ENCODE results near the gene CMIP. TPM values are rescaled to one million over a fixed set of nuclear protein-coding genes. Genes with fewer than 3 reads are reported as not detected.

The CMIP gene
- total RNA-seq, 1 experiment from 2014 or later = 48.2 TPM

DNA sequence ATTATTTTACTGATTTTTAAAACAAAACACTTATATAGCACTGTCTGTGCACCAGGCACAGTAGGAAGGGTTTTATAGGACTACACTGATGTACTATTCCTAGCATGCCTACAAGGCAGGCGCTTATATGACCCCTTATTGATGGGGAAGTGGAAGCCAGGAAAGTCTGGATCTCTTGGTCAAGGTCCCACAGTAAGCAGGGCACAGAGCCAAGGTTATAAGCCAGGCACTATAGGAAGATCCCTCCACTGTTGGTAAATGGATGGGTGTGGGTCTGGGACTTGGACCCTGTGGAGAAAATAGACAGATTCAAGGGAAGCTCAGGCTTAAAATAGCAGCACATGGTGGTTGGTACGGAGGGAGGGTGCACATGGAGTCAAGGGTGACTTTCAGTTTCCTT is 275.4 kb downstream of the CMIP start:
- H2AK5ac ChIP-seq (ENCODE audit: insufficient read length, low read length) = no peak overlapping the region
- no peak overlapping the region for H3K18ac ChIP-seq (ENCODE audit: insufficient read length, low read depth, low read length)
- no peaks in the 10 kb centered on the region for H3K27me3 ChIP-seq (ENCODE audit: insufficient read depth, low read length)
- no peak overlapping the region for H4K8ac ChIP-seq (replicated peaks; ENCODE audit: insufficient read length, low read depth, low read length)
- H2BK12ac ChIP-seq (ENCODE audit: insufficient read length, low read depth, low read length) = no peak overlapping the region
- no peaks in the 10 kb centered on the region for H3K23me2 ChIP-seq (ENCODE audit: insufficient read length, low read depth, low read length, poor library complexity, severe bottlenecking)
- Mint-ChIP-seq H3K36me3 (ENCODE audit: insufficient read depth in 1 of 3, low read depth in 3 of 3) (peaks cover 0 to 4% (median 0%) of the 10 kb centered on the region in 3 experiments; a peak in 3 of 7 replicates), H3K9me3 (peaks cover 3 to 4% of the 10 kb centered on the region in 2 experiments; a peak in 2 of 5 replicates), H3K27ac (no peak overlapping the region; a peak in 1 of 7 replicates), H3K4me1 (peaks cover 28 to 38% of the 10 kb centered on the region in 2 experiments), H3K4me3 (no peak overlapping the region), H3K27me3 (ENCODE audit: low read depth) (no peaks in the 10 kb centered on the region)
- H2BK120ac ChIP-seq (ENCODE audit: low read depth, low read length, poor library complexity, severe bottlenecking) = no peak overlapping the region
- no peak overlapping the region for H3K14ac ChIP-seq (ENCODE audit: insufficient read depth, low read length)
- no peak overlapping the region for H3K56ac ChIP-seq (ENCODE audit: insufficient read length, low read depth, low read length)
- no peak overlapping the region for H4K91ac ChIP-seq (ENCODE audit: insufficient read length, low read depth, low read length)
- H3K27ac ChIP-seq (ENCODE audit: insufficient read length, low read depth, low read length) = no peak overlapping the region
- H2BK15ac ChIP-seq (ENCODE audit: low read depth, low read length) = no peak overlapping the region
- H3K4me1 ChIP-seq (ENCODE audit: insufficient read depth, low read length) = peaks cover 10% of the 10 kb centered on the region
- DNase-seq = no peak
- H2BK20ac ChIP-seq (ENCODE audit: low read depth, low read length, poor library complexity, severe bottlenecking) = no peak overlapping the region
- no peak overlapping the region for H2AFZ ChIP-seq (ENCODE audit: low read length)
- no peak overlapping the region for H3K23ac ChIP-seq (ENCODE audit: insufficient read length, low read depth, low read length)
- no peaks in the 10 kb centered on the region for H3K79me2 ChIP-seq (ENCODE audit: insufficient read depth, low read length)
- H3K9me3 ChIP-seq (ENCODE audit: control insufficient read depth, low read depth, low read length) = no peaks in the 10 kb centered on the region
- H4K20me1 ChIP-seq (ENCODE audit: control insufficient read depth, insufficient read depth, insufficient read length) = no peaks in the 10 kb centered on the region
- H3K4ac ChIP-seq (ENCODE audit: low read depth, low read length) = no peak overlapping the region
- H3K79me1 ChIP-seq (ENCODE audit: insufficient read depth, low read depth, low read length, poor library complexity, severe bottlenecking) = no peaks in the 10 kb centered on the region
- TF ChIP-seq, protein P1, sequence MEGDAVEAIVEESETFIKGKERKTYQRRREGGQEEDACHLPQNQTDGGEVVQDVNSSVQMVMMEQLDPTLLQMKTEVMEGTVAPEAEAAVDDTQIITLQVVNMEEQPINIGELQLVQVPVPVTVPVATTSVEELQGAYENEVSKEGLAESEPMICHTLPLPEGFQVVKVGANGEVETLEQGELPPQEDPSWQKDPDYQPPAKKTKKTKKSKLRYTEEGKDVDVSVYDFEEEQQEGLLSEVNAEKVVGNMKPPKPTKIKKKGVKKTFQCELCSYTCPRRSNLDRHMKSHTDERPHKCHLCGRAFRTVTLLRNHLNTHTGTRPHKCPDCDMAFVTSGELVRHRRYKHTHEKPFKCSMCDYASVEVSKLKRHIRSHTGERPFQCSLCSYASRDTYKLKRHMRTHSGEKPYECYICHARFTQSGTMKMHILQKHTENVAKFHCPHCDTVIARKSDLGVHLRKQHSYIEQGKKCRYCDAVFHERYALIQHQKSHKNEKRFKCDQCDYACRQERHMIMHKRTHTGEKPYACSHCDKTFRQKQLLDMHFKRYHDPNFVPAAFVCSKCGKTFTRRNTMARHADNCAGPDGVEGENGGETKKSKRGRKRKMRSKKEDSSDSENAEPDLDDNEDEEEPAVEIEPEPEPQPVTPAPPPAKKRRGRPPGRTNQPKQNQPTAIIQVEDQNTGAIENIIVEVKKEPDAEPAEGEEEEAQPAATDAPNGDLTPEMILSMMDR (conservative IDR thresholded peaks at IDR 0.05) = no peak
- H4K5ac ChIP-seq (ENCODE audit: insufficient read length, low read depth, low read length) = no peak overlapping the region
- H2BK5ac ChIP-seq (ENCODE audit: insufficient read length, low read length) = no peak overlapping the region
- no peak overlapping the region for H3K9ac ChIP-seq (ENCODE audit: extremely low read depth, insufficient read length, low read length)
- H3T11ph ChIP-seq (ENCODE audit: low read length) = no peak overlapping the region
- no CpG with 5 or more reads among the region's 2 CpGs for WGBS (ENCODE audit: extremely low coverage, insufficient read length, low lambda C conversion rate)
- no peak overlapping the region for H3K4me2 ChIP-seq (ENCODE audit: insufficient read depth, insufficient read length, low read length)

Measured in H9 (cell line).